ENCODE results near the gene RNF32.
A peak's percentile ranks its signal among the peaks of the same experiment; 100 is the strongest.
"Not testable (repeated sequence)": the region's sequence is repeated elsewhere in the genome, so short reads cannot be mapped to it uniquely, and the experiment has no call there.

The RNF32 gene

GRCh38 chr7:156642306-156643045 lies 1.9 kb downstream of the RNF32 start:
- DNase-seq = no peak

DNA sequence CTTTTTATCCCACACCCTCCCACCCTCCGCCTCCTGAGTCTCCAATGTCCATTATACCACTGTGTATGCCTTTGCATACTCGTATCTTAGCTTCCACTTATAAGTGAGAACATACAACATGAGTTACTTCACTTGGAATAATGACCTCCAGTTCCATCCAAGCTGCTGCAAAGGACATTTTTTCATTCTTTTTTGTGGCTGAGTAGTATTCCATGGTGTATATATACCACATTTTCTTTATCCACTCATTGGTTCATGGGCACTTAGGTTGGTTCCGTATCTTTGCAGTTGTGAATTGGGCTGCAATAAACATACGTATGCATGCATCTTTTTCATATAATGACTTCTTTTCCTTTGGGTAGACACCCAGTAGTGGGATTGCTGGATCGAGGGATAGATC lies 6.8 kb downstream of the RNF32 start:
- DNase-seq = not testable (repeated sequence)

- DNase-seq = peak; percentile 8
These were observed 9.5 kb downstream of the RNF32 start for GRCh38 chr7:156650042-156650441.

DNA sequence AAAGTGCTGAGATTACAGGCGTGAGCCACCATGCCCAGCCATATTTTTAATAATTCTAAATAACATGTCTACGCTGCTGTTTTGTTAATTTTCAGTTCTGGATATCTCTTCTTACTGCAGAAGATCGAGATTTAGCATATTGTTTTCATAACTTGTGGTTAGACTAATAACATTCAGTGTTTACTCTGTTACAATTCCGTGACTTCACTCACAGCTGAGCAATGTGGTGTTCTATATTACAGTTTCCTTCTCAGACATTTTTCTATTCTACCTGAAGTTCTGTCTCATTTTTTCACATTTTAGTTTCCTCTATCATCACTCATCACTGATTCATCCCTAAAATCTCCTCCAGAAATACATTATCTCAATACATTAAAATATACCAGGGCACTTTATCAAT lies 10.9 kb downstream of the RNF32 start:
- DNase-seq = no peak

GRCh38 chr7:156652886-156653568 lies 12.5 kb downstream of the RNF32 start:
- no peak for DNase-seq

DNA sequence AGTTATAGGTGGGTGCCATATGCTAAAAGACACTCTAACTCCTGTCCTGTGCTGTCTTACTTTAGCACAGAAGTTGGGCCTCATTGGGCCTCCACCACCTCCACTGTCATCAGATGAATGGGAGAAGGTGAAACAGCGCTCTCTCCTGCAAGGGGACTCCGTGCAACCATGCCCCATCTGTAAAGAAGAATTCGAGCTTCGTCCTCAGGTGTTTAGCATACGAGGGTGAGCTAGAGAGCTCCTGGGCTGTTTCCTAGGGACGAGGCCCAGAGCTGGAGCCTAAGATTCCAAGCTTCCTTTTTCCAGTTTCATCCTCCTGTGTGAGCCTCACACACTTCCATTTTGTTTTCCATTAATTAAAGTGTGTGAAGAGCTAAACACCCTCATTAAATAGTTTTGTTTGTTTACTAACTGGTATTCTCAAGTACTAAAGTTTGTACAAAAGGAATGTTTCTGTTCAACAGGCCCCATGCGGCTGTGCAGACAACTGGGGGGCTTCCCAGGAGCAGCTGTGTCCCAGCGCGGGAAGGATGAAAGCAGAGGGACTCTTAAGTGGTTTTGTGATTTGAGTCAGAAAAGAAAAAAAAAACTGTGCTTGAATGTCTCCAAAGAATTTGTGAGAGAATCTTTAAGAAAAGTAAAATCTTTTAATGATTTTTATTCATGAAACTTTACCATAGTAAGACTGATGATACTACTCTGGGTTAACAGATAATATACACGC lies 14.1 kb downstream of the RNF32 start:
- DNase-seq = no peak

GRCh38 chr7:156655251-156655650 lies 14.7 kb downstream of the RNF32 start:
- DNase-seq = no peak

GRCh38 chr7:156655983-156656382 lies 15.4 kb downstream of the RNF32 start:
- DNase-seq = no peak

- DNase-seq = no peak
These were observed 16.0 kb downstream of the RNF32 start for GRCh38 chr7:156656598-156656997.

DNA sequence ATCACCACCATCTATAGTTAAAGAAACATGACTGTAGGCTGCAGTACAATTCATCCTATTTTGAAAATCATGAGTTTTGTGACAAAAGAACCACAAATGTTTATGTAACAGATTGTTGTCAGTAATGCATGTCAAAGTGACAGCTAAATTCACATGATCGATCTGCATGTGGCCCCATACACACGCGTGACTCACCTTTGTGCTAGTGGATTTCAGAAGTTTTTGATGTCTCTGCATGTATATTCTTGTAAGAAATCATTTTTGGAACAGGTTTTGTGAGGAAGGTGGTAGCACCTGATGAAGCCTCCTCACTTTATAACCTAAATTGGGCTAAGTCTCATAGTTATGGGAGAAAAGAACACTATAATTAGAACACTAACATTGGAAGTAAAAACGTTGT lies 17.1 kb downstream of the RNF32 start:
- DNase-seq = no peak

DNA sequence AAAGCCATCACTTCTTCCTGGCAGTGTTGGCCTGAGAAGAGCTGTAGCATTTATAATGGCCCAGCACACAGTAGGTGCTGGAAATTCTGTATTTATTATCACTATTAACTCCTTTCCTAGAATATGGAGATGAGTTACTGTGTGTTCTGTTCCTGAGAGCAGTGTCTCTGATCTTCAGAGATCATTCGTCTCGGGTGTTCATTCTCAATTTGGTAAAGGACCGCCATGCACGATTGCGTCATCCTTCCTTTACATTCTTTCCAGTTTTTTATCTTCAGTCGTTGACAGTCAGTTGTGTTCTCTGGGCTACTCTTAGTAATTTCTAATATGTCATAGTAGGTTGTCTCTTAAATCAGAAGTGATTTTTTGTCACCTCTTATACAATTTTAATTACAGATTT lies 18.6 kb downstream of the RNF32 start:
- DNase-seq = no peak

GRCh38 chr7:156659961-156660360 lies 19.4 kb downstream of the RNF32 start:
- DNase-seq = no peak

GRCh38 chr7:156661637-156662036 lies 21.1 kb downstream of the RNF32 start:
- DNase-seq = no peak

DNA sequence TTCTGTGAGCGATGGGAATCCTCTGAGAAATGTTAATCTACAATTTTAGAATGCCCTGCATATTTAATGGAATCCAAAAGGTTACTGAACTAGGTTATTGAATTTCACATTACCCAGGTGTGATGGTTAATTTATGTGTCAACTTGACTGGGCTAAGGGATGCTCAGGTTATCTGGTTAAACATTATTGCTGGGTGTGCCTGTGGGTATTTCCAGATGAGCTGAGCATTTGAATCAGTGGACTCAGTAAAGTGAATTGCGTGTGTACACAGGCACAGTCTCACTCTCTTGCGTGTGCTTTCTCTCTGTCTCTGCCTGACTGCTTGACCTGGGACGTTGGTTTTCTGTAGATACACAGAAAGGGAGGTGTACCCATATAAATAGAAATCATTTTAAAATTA lies 21.7 kb downstream of the RNF32 start:
- DNase-seq = no peak

- no peak for DNase-seq
These were observed 24.5 kb downstream of the RNF32 start for GRCh38 chr7:156665101-156665500.

GRCh38 chr7:156666368-156667109 lies 26.0 kb downstream of the RNF32 start:
- no peak for DNase-seq

GRCh38 chr7:156667110-156667426 lies 26.5 kb downstream of the RNF32 start:
- DNase-seq = no peak

DNA sequence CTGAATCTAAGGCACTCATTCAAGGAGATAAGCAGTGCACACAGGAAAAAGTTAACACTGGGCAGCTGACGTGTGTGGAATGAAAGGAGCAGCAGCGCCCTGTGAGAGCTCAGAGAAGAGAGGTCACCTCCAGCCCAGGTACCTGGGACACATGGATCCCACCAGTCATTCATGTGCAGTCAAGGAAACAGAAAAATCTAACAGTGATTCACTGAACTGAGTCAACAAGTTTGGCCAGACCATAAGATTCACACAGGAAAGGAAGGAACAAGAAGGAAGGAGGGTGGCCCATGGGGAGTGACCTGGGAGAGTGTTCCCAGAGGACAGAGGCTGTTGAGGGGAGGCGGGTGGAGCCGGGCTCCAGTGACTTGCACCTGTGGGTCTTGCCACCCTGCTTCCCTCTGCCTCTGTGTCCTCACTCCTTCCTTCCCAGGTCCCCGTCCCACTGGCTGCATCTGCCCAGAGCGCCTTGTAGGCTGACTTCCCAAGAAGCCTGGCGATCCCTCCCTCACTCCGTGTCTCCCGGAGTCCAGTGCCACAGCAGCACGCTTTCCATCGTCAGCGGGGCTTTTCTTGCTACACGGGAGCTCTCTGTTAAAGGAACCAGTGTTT lies 27.7 kb downstream of the RNF32 start:
- DNase-seq = no peak

GRCh38 chr7:156669035-156669828 lies 28.7 kb downstream of the RNF32 start:
- no peak for DNase-seq

DNA sequence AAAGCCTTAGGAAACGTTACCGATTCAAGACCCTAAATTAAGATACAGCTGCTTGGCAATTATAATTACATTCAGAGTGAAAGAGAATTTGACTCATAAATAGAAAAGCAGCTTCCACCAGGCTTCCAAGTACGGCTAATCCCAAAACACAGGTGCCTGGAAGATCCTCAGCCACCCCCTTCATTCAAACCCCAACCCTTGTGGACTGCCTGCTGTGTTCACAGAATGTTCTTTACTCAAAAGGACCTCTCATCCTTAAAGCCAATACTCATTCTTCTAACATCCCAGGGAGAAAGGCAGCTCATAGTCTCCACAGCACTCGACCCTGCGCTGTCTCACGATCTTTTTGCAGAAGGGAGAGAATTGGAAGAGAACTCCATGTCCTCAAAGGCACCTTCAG lies 32.9 kb downstream of the RNF32 start:
- DNase-seq = no peak

DNA sequence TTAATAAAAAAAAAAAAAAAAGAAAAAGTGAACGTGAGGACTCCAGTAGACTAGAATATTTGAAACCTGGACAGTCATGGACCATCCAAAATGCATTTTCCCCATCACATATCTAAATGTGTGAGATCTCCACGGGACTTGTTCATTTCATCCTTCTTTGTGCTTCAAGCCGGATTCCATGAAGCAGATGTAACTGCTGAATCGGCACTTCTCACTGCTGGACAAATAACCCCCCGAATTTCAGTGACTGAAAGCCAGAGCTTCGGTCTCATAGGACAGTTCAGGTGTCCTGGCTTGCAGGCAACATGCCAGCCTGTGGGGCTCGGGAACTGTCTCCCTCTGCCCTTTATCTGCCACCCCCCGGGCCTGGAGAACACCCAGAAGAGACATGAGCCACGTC lies 33.3 kb downstream of the RNF32 start:
- no peak for DNase-seq

DNA sequence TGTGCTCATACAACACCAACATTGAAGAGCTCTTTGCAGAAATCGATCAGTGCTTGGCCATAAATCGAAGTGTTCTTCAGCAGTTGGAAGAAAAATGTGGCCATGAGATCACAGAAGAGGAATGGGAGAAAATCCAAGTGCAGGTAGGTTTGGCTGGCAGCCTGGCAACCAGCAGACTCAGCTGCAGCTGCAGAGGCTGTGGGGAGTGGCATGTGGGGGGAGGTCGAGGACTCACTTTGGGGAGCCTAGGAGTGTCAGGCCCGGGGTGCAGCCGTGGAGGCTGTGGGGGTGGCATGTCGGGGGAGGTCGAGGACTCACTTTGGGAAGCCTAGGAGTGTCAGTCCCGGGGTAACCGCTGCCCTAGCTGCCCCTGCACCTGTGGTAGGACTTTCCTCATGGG lies 35.1 kb downstream of the RNF32 start:
- no peak for DNase-seq

Data from inflammatory macrophage treated with lipopolysaccharide for 4 hours (primary cell).